NCI-H146 treated with DMSO at 0.1 percent for 48 hours (cell line): ENCODE data around the gene SPAG16.

Source experiments
- DNase-seq: peaks from one replicate; lab custom pipeline; 2025; ENCODE audit not compliant: unreplicated experiment; lab: John Stamatoyannopoulos, UW

The SPAG16 gene

GRCh38 chr2:214064471-214064870 is 780.2 kb downstream of the SPAG16 start:
- no peak for DNase-seq

- peak; percentile 83 for DNase-seq
These were observed 782.6 kb downstream of the SPAG16 start for GRCh38 chr2:214066862-214067261.

GRCh38 chr2:214069254-214069653 is 785.0 kb downstream of the SPAG16 start:
- DNase-seq, result no peak

- DNase-seq, result no peak
These were observed 791.2 kb downstream of the SPAG16 start for GRCh38 chr2:214075456-214075855.

GRCh38 chr2:214076527-214076926 is 792.3 kb downstream of the SPAG16 start:
- DNase-seq, result no peak

GRCh38 chr2:214077727-214078126 is 793.5 kb downstream of the SPAG16 start:
- no peak for DNase-seq

- DNase-seq, result no peak
These were observed 794.8 kb downstream of the SPAG16 start for GRCh38 chr2:214079032-214079431.

GRCh38 chr2:214088536-214088935 is 804.3 kb downstream of the SPAG16 start:
- DNase-seq, result no peak

- DNase-seq, result no peak
These were observed 812.0 kb downstream of the SPAG16 start for GRCh38 chr2:214096208-214096715.

- DNase-seq, result no peak
These were observed 814.5 kb downstream of the SPAG16 start for GRCh38 chr2:214098811-214099210.

- DNase-seq, result no peak
These were observed 816.2 kb downstream of the SPAG16 start for GRCh38 chr2:214100488-214100887.

- DNase-seq, result peak; percentile 81
These were observed 819.2 kb downstream of the SPAG16 start for GRCh38 chr2:214103276-214104001.

- peak; percentile 30 for DNase-seq
These were observed 820.0 kb downstream of the SPAG16 start for GRCh38 chr2:214104219-214104618.

GRCh38 chr2:214104967-214105366 is 820.7 kb downstream of the SPAG16 start:
- DNase-seq, result no peak

- no peak for DNase-seq
These were observed 823.5 kb downstream of the SPAG16 start for GRCh38 chr2:214107726-214108125.

- no peak for DNase-seq
These were observed 824.3 kb downstream of the SPAG16 start for GRCh38 chr2:214108598-214108997.

- no peak for DNase-seq
These were observed 832.8 kb downstream of the SPAG16 start for GRCh38 chr2:214117054-214117453.

- no peak for DNase-seq
These were observed 841.9 kb downstream of the SPAG16 start for GRCh38 chr2:214126135-214126534.

- no peak for DNase-seq
These were observed 842.9 kb downstream of the SPAG16 start for GRCh38 chr2:214127170-214127569.

- DNase-seq, result no peak
These were observed 843.3 kb downstream of the SPAG16 start for GRCh38 chr2:214127571-214127970.

GRCh38 chr2:214128040-214128439 is 843.8 kb downstream of the SPAG16 start:
- DNase-seq, result no peak

GRCh38 chr2:214130114-214130513 is 845.9 kb downstream of the SPAG16 start:
- DNase-seq, result no peak

GRCh38 chr2:214135966-214136365 is 851.7 kb downstream of the SPAG16 start:
- DNase-seq, result no peak
